ENCODE results near the gene RNF169.
"Not testable (repeated sequence)": the region's sequence is repeated elsewhere in the genome, so short reads cannot be mapped to it uniquely, and the experiment has no call there.

Gene RNF169

DNA sequence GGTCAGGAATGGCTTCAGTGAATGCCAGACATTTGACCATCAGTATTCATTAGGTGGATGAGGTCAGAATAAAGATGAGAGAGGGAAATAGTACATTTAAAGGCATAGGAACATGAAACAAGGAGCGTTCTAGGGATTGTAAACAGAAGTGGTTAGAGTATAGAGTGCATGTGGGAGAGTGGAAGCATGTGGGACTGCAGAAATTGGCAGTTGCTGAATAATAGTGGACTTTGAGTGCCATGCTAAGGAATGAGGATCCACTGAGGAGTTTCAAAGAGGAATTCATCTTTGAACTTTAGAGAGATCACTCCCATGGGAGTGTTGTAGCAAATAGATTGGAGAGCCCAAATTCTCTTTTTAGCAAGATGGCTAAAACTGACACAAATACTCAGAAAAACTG lies 7.9 kb downstream of the RNF169 start:
- H3K27me3 ChIP-seq (ENCODE audit: low read length), result no peaks in the 10 kb centered on the region
- H3K9me3 ChIP-seq (ENCODE audit: insufficient read depth, low read length), result no peaks in the 10 kb centered on the region
- H4K20me1 ChIP-seq (ENCODE audit: low read depth, low read length), result no peaks in the 10 kb centered on the region
- no peak for TF ChIP-seq EZH2phosphoT487 (conservative IDR thresholded peaks at IDR 0.05; ENCODE audit: low read length)
- TF ChIP-seq, protein P1, sequence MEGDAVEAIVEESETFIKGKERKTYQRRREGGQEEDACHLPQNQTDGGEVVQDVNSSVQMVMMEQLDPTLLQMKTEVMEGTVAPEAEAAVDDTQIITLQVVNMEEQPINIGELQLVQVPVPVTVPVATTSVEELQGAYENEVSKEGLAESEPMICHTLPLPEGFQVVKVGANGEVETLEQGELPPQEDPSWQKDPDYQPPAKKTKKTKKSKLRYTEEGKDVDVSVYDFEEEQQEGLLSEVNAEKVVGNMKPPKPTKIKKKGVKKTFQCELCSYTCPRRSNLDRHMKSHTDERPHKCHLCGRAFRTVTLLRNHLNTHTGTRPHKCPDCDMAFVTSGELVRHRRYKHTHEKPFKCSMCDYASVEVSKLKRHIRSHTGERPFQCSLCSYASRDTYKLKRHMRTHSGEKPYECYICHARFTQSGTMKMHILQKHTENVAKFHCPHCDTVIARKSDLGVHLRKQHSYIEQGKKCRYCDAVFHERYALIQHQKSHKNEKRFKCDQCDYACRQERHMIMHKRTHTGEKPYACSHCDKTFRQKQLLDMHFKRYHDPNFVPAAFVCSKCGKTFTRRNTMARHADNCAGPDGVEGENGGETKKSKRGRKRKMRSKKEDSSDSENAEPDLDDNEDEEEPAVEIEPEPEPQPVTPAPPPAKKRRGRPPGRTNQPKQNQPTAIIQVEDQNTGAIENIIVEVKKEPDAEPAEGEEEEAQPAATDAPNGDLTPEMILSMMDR (IDR thresholded peaks at IDR 0.05; ENCODE audit: insufficient read depth, low read length, poor library complexity, severe bottlenecking), result no peak
- H3F3A ChIP-seq (ENCODE audit: insufficient read depth), result no peaks in the 10 kb centered on the region; the same call in 1 of the 2 replicates
- H3K27ac ChIP-seq (ENCODE audit: low read depth, low read length), result no peak overlapping the region
- H3K9me2 ChIP-seq (replicated peaks; ENCODE audit: insufficient read depth, low read length), result no peaks in the 10 kb centered on the region
- peaks cover 47% of the 10 kb centered on the region for H3K79me2 ChIP-seq (ENCODE audit: insufficient read depth, low read length)
- H3K4me3 ChIP-seq (ENCODE audit: insufficient read depth, low read length, poor library complexity, severe bottlenecking), result no peak overlapping the region
- H3K9ac ChIP-seq (ENCODE audit: low read length), result no peak overlapping the region
- no peak overlapping the region for H3K4me2 ChIP-seq (ENCODE audit: low read depth, low read length, poor library complexity, severe bottlenecking)
- no peak overlapping the region for H2AFZ ChIP-seq (ENCODE audit: low read depth, low read length, severe bottlenecking)
- no peaks in the 10 kb centered on the region for H3K36me3 ChIP-seq (ENCODE audit: low read length)

DNA sequence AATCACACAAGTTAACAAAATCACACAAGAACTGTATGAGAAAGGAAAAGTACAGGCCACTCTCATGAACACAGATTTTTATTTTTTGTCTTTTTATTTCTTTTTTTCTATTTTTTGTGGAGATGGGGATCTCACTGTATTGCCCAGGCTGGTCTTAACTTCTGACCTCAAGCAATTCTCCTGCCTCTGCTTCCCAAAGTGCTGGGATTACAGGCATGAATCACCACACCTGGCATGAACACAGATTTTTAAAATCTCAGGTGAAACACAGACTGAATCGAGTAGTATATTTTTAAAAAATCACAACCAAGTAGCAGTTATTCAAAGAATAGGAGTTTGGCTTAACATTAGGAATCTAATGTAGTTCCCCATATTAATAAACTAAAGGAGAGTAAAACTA lies 18.3 kb downstream of the RNF169 start:
- H3F3A ChIP-seq (ENCODE audit: insufficient read depth), result no peaks in the 10 kb centered on the region; the same call in 1 of the 2 replicates
- H3K79me2 ChIP-seq (ENCODE audit: insufficient read depth, low read length), result peaks cover 18% of the 10 kb centered on the region

DNA sequence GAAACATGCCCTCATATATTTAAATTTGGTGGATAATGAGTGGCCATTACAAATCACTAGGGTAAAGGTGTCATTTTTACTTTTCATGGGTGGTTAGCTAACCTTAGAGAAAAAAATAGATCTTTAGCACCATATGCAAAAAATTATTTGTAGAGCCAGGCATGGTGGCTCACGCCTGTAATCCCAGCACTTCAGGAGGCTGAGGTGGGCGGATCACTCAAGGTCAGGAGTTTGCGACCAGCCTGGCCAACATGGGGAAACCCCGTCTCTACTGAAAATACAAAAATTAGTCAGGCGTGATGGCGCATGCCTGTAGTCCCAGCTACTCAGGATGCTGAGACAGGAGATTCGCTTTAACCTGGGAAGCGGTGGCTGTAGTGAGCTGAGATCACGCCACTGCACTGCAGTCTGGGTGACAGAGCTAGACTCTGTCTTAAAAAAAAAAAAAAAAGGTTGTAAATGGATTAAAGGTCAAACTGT lies 19.6 kb downstream of the RNF169 start:
- not testable (repeated sequence) for H3K36me3 ChIP-seq (ENCODE audit: low read length); H3F3A ChIP-seq (ENCODE audit: insufficient read depth); H3K4me3 ChIP-seq (ENCODE audit: insufficient read depth, low read length, poor library complexity, severe bottlenecking); H3K9me3 ChIP-seq (ENCODE audit: insufficient read depth, low read length); H3K9me2 ChIP-seq (replicated peaks; ENCODE audit: insufficient read depth, low read length); H2AFZ ChIP-seq (ENCODE audit: low read depth, low read length, severe bottlenecking); H3K27me3 ChIP-seq (ENCODE audit: low read length); H3K9ac ChIP-seq (ENCODE audit: low read length); H3K27ac ChIP-seq (ENCODE audit: low read depth, low read length)
- Histone ChIP-seq H4K20me1 (ENCODE audit: low read depth, low read length) (peaks cover 15% of the 10 kb centered on the region), H3K4me2 (ENCODE audit: low read depth, low read length, poor library complexity, severe bottlenecking) (peak overlapping the region; percentile 26), H3K79me2 (ENCODE audit: insufficient read depth, low read length) (peaks cover 13% of the 10 kb centered on the region; the same call in 1 of the 2 replicates)

More for the DNA sequence above, 18.3 kb downstream of the RNF169 start:
- peaks cover 18% of the 10 kb centered on the region for H4K20me1 ChIP-seq (ENCODE audit: low read depth, low read length)
- H3K4me2 ChIP-seq (ENCODE audit: low read depth, low read length, poor library complexity, severe bottlenecking), result no peak overlapping the region
- TF ChIP-seq, protein P1 (IDR thresholded peaks at IDR 0.05; ENCODE audit: insufficient read depth, low read length, poor library complexity, severe bottlenecking), result no peak
- no peak for TF ChIP-seq EZH2phosphoT487 (conservative IDR thresholded peaks at IDR 0.05; ENCODE audit: low read length)
- H3K36me3 ChIP-seq (ENCODE audit: low read length), result no peaks in the 10 kb centered on the region
- H2AFZ ChIP-seq (ENCODE audit: low read depth, low read length, severe bottlenecking), result no peak overlapping the region
- no peak overlapping the region for H3K27ac ChIP-seq (ENCODE audit: low read depth, low read length)
- no peaks in the 10 kb centered on the region for H3K9me2 ChIP-seq (replicated peaks; ENCODE audit: insufficient read depth, low read length)
- no peaks in the 10 kb centered on the region for H3K9me3 ChIP-seq (ENCODE audit: insufficient read depth, low read length)
- no peak overlapping the region for H3K9ac ChIP-seq (ENCODE audit: low read length)
- H3K4me3 ChIP-seq (ENCODE audit: insufficient read depth, low read length, poor library complexity, severe bottlenecking), result no peak overlapping the region
- H3K27me3 ChIP-seq (ENCODE audit: low read length), result no peaks in the 10 kb centered on the region

DNA sequence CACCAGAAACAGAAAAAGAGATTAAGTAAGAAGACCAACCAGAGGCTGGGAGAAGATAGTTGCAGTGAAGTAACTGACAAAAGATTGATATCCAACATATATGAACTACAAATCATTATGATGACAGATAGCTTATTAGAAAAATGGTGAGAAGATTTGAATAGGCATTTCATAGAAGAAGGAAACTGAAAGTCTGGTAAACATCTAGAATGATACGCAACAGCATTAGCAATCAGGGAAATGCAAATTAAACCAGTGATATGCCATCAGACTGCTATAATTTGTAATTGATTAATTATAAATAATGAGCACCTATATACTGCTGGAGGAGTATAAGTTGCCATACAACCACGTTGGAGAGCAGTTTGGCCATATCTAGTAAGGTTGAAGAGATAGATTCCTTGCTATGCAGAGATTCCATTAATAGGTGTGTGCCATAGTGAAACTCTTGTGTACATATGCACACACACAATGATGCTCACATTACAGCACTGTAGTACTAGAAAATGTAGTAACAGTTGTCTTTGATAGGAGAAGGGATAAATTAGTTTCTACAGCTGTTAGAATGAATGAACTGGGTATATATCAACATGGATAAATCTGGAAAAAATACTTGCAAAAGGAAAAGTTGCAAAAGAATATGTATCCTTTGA lies 20.5 kb downstream of the RNF169 start:
- Histone ChIP-seq H3K79me2 (ENCODE audit: insufficient read depth, low read length) (peaks cover 14% of the 10 kb centered on the region; the same call in 1 of the 2 replicates), H3F3A (ENCODE audit: insufficient read depth) (no peaks in the 10 kb centered on the region; the same call in 1 of the 2 replicates), H2AFZ (ENCODE audit: low read depth, low read length, severe bottlenecking) (no peak overlapping the region), H3K4me2 (ENCODE audit: low read depth, low read length, poor library complexity, severe bottlenecking) (no peak overlapping the region), H3K27ac (ENCODE audit: low read depth, low read length) (no peak overlapping the region), H3K9ac (ENCODE audit: low read length) (no peak overlapping the region), H3K36me3 (ENCODE audit: low read length) (no peaks in the 10 kb centered on the region), H3K9me3 (ENCODE audit: insufficient read depth, low read length) (no peaks in the 10 kb centered on the region), H3K9me2 (replicated peaks; ENCODE audit: insufficient read depth, low read length) (no peaks in the 10 kb centered on the region), H3K4me3 (ENCODE audit: insufficient read depth, low read length, poor library complexity, severe bottlenecking) (no peak overlapping the region), H4K20me1 (ENCODE audit: low read depth, low read length) (peaks cover 15% of the 10 kb centered on the region), H3K27me3 (ENCODE audit: low read length) (no peaks in the 10 kb centered on the region)
- TF ChIP-seq, protein P1 (IDR thresholded peaks at IDR 0.05; ENCODE audit: insufficient read depth, low read length, poor library complexity, severe bottlenecking), result no peak
- TF ChIP-seq EZH2phosphoT487 (conservative IDR thresholded peaks at IDR 0.05; ENCODE audit: low read length), result no peak

Data from SU-DHL-6 (cell line).